Activated T-cell treated with anti-CD3 and anti-CD28 coated beads for 1 hour (primary cell): Measurements from ENCODE around the gene TIGD4.

Experiments used
- DNase-seq: peaks from one replicate; pipeline ENCODE4 v3.0.0-alpha.2; 2020; ENCODE audit warnings: low read depth

TIGD4 gene

GRCh38 chr4:152719801-152720556 lies 59.6 kb downstream of the TIGD4 start:
- DNase-seq: no peak
